GM21447 (cell line): Measurements from ENCODE around the gene FAM9C.
"Not testable (repeated sequence)": the region's sequence is repeated elsewhere in the genome, so short reads cannot be mapped to it uniquely, and the experiment has no call there.

Experiments used
- ATAC-seq: cut with Tn5 transposase; IDR thresholded peaks from one replicate; pipeline ENCODE4 v1.9.1; 2021; ENCODE audit not compliant: unreplicated experiment

FAM9C gene

DNA sequence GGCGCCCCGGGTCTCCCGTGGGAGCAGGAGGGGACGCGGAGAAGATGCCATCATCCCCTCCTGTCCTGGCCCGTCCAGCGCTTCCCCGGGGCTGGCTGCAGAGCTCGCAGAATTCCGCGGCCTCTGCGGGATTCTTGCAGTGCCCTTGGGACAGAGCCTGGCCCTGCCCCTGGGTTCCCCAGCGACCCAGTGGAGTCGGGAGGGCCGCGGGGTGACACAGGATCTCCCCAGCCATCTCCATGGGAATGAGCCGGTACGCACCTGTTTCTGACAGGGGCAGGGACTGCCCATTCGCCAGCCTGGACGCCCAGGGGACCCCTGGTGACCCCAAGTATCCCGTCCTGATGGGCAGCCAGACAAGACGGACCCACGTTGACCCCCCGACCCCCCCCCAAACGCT, 482 bp downstream of the FAM9C start:
- no peak for ATAC-seq

DNA sequence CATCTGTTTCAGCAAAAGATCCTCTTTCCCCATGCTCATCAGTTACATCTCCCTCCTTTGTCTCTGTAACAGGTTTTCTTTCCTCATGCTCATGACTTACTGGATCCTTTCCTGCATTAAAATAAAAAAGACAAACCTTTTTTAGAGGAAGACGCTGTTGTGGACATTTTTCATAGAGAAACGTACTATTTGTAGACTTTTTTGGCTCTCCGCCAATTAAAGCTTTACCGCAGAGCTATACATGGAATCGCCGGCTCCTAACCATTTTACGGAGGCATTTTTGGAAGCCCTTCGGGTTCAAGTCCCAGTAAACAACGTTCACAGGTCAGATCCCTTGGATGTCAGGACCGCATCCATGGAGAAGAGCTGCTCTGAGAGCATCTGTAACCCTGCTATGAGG, 1.3 kb downstream of the FAM9C start:
- ATAC-seq = no peak

DNA sequence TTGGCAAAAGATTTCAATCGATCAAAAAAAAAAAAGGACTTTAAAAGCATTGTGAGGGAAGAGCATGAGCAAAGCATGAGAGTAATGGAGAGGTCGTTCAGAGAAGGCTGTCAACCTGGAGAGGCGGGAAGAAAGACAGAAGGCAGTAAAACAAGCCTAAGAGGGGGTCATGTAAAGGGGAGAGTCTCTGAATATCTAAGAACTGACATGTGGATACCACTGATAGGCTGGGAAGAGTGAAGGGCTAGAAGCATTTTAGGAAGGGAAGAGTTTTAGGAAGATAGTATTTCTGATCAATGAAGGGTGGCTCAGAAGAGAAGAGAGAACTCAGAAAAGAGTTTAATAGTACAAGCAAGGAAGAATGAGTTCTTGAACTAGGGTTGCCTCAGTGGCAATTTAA, 7.5 kb downstream of the FAM9C start:
- ATAC-seq = no peak

DNA sequence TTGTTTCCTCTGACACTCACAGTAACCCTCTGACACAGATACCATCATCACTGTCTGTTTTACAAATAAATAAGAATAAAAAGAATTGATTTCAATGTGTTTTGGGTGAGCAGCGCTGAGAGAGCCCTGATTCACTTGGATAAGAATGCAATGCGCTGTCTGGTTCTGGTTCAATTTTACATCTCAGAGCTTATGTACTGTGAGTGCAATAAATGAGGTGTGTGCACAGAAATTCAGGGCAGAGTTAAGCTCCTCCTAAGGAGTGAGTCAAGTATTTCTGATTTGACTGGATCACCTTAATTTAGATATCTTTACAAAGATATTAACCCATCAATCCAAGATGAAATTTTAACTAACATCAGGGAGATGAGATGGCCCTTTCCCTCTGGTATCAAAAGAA, 11.2 kb downstream of the FAM9C start:
- ATAC-seq = no peak

DNA sequence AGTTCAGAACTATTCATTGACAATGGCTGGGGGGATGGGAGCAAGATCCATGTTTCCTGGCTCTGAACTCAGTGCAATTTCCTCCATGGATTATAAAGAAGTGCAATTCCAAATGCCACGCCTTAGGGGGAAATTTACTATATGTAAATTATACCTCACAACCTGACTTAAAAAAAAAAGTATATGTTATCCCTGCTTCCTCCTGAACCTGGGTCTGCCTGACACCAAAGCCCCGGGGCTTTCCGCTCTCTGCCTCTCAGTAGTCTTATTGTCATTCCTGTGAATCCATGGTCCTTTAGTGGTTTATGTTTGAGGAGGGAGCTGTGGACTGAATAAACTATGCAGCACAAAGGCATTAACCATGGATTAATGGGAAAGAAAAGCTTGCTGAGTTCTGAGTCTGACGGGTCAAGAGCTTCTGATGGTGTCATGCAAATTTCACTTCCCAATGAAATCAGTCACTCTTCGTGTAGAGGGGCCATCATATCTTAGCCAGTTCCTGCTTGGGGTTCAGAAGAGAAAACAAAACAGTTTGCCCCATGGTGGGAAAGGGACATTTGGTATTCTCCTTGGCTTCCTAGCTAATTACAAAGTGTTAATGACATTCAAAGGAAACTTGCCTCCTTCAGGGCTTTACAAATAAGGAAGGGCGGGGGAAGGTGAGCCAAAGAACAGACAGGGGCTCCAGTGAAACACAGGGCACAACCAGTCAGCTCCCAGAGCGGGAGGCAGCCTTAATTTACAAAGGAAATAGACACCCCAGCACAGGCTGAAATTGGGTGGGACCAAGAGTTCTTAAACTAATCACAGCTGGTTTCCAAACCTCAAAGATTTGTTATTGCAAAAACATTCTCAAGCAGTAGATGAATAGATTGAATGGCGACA, 14.3 kb downstream of the FAM9C start:
- no peak for ATAC-seq

- no peak for ATAC-seq
Measured at GRCh38 chrX:13029637-13029886, 14.9 kb downstream of the FAM9C start.

- ATAC-seq = no peak
Measured at GRCh38 chrX:13028871-13029636, 15.4 kb downstream of the FAM9C start.

DNA sequence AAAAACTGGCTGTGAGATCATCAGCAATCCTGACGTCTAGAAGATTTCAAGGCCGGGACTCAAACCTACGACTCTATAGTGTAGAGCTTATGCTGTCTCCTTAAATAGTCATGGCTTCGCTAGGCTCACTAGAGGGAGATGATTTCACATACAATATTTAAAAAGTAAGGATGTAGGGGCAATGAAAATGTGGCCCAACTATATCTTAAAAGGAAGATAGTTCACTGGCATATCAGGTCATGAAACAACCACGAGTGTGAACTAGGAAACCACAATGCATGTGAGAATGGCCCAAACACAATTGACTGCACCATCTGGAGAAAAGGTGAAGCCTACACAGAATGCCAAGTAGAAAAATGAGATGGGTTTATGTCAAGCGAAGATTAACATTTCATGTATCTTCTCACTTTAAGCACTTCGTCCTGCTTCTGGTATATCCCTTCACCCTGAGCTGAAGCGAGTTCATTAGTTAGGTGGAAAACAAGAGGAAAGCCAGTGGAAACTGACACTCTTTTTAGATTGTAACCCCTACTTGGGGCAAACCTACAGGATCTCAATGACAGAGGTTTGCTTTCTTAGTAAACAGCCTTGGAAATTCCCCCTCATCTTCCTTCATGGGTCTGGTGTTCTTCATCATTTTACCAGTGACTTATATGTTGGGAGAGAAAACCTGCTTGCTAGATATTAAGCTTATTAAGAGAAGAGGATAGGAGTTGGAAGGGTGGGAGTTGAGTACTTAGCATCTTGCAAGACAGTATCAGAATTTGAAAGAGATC, 17.4 kb downstream of the FAM9C start:
- no peak for ATAC-seq

DNA sequence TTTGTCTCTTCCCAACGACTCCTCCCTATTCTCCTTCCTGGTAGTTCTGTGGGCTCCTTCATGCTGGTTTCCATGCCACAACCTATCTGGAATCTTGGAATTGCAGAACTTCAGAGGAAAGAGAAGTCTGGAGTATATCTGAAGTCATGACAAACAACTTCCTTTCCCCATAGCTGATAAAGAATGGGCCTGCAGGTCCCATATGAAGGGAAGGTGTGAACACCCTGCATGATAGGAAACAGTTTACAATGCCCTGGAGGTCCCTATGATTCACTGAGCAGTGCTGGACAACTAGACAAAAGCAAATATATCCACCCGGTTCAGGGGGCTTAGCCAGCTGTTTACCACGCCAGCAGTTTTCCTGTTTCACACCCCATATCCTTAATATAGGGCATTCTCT, 19.4 kb downstream of the FAM9C start:
- ATAC-seq = no peak

GRCh38 chrX:13023979-13024378, 20.4 kb downstream of the FAM9C start:
- no peak for ATAC-seq

GRCh38 chrX:13023567-13023966, 20.9 kb downstream of the FAM9C start:
- no peak for ATAC-seq

DNA sequence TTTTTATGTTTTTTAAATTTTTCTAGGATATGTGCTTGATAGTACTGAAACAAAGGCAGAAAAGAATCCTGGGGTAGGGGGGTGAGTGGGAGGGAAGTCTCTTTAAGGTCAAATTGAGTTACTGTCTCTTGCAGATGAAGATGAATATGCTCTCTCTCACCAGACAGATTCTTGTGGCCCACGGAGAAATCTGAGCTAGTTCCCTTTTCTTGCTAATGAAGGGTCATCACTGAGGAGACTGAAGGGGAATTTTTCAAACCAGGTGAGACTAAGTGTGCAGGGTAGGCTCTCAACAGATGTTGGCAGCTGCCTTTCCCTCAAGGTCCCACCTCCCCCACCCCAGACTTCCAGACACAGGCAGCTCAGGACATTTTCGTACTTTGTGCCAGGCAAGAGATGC, 21.5 kb downstream of the FAM9C start:
- peak; percentile 81 for ATAC-seq

DNA sequence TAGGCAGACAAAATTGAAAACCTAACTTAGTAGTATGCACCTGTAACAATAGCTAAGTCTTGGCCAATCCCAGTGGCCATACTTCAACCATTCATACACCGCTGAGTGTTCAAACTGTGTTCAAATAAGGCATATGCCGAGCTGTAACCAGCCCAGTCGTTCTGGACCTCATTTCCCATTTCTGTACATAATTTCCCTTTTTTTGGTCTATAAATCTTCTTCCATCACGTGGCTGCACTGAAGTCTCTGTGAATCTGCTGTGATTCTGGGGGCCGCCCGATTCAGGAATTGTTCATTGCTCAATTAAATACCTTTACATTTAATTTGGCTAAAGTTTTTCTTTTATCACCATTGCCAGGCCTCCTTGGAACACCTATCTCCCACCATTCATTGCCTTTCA, 27.7 kb downstream of the FAM9C start:
- ATAC-seq = not testable (repeated sequence)

DNA sequence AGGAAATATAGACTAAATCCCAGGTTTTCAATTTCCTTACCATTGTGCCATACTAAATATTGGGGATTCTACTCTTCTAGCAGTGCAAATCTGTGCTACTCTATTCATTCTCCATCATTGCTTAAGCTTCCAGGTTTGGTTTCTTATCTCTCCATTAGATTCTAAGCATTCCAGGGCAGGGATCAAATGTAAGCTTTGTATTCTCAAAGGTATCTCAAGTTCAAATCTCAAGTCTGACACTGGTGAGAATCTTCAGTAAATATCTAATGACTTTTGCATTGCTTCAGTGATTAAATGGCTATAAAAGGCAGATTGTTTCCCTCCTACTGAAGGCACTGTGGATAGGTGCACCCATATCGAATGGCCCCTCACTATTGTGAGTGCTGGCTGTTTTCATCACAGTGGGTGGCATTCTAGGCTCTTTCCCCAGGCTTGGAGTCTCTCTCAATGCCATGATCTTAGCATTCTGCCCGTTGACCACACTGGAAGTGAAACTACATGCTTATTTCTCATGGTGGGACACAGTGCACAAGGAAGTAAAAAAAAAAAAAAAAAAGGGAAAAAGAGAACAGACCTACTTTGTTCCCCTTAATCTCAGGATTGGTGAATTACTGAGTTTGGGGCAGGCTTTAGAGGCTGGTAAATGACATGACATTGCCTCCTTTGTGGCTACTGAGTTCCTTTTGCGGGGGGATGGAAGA, 28.7 kb downstream of the FAM9C start:
- no peak for ATAC-seq

- ATAC-seq = peak; percentile 8
Measured at GRCh38 chrX:13014111-13015096, 30.0 kb downstream of the FAM9C start.

GRCh38 chrX:13013363-13014110, 30.9 kb downstream of the FAM9C start:
- peak; percentile 79 for ATAC-seq

GRCh38 chrX:13010546-13010945, 33.9 kb downstream of the FAM9C start:
- no peak for ATAC-seq

- no peak for ATAC-seq
Measured at GRCh38 chrX:13009844-13010243, 34.6 kb downstream of the FAM9C start.

DNA sequence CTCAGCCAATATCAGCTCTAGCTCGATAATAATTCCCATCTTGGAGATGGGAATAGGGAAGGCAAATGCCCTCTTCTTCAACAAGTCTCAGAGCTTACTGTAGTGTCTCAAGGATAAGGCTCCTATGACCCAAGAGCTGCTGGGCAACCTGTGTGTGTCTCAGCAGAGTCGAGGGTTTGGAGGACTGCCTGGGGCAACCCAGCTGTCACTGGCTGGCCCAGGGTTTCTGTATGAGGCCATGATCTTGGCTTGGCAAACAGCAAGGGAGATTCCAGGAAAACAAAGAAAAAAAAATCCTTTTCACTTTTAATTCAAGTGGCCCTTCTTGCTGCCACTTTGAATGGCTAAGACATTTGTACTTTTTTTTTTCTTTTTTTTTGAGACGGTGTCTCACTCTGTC, 35.1 kb downstream of the FAM9C start:
- ATAC-seq = no peak
